AG09319 (cell line): ENCODE data around the gene KLHL3.
A peak's percentile ranks its signal among the peaks of the same experiment; 100 is the strongest.

Experiments
- DNase-seq: peaks from one replicate; pipeline ENCODE4 v3.0.0-alpha.2; 2010; ENCODE audit warnings: low read depth; ENCODE audit errors: extremely low read depth
- CTCF ChIP-seq: IDR thresholded peaks from 2 replicates; pipeline ENCODE4 v1.5.1; 2011; ENCODE audit warnings: low read depth, mild to moderate bottlenecking, inconsistent platforms, low read length, moderate library complexity

Gene KLHL3

GRCh38 chr5:137592317-137592716 is 143.6 kb downstream of the KLHL3 start:
- TF ChIP-seq CTCF = no peak

DNA sequence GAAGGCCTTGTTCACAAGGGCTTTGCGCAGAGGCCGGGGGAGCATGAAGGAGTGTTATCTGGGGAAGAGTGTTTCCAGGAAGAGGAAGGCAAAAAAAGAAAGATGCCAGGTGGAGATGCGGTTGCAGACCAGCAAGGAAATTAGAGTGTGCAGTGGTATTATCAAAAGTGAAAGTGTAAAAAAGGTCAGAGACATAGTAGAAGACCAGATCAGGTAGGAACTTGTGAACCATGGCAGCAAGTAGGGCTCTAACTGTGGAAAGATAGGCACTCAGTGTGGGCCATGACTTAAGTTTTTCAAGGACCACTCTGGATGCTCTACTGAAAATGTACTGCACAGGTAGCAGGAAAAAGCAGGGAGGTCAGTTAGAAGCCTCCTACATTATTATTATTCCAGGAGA is 146.7 kb downstream of the KLHL3 start:
- TF ChIP-seq CTCF = no peak
- DNase-seq = no peak

More at GRCh38 chr5:137592317-137592716, 143.6 kb downstream of the KLHL3 start:
- no peak for DNase-seq

DNA sequence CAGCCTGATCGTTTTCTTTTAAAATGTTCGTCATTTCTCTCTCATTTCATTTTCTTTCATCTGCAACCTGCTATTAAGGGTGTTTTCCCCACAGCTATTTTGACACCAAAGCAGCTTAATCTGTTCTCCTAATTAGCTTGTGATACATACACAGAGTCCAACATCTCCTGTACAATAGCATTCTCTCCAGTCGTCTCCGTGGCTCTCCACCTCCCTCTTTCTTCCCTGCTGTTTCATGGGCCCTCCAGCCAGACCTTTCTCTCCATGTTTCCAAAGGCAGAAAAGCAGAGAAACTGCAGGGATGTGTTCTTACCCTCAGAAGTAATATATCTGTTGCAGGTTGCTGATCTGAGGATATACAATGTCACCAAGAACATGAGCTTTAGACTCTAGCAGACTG is 148.0 kb downstream of the KLHL3 start:
- DNase-seq = no peak
- no peak for TF ChIP-seq CTCF

DNA sequence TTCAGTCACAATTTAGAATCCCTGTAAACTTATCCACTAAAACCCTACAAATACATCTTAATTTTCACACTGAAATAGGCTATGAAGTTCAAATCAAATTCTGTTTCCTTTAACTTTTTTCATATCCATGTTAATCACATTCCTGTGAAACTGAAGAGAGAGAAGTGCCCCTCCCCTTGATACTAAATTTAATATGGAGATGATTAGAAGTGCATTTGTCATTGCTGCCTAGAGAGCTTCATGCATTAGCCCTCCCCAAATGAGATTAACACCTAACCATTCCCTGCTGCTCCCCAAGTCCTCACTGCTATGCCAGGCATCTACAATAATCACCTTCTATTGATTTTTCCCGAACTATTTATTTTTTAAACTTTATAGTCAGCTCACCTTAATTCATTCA is 151.6 kb downstream of the KLHL3 start:
- no peak for TF ChIP-seq CTCF
- DNase-seq = no peak

- TF ChIP-seq CTCF = no peak
- no peak for DNase-seq
These were observed 152.8 kb downstream of the KLHL3 start for GRCh38 chr5:137583129-137583528.

DNA sequence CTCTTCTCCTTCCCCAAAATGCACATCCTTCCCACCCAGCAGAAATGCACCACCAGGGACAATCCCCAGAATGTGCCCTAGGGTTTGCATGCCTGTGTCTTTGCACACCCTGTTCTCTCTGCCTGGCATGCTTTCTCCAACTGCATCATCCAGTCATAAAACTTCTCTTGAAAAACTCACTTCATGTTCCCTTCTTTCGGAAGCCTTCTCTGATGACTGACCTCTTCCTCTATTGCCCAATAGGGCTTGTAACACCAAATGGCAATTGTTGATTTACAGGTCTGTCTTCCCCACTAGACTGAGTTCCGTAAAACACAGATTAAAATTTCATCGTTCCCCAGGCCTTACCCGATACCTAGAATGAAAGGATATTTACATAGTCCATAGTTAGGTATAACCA is 153.7 kb downstream of the KLHL3 start:
- TF ChIP-seq CTCF = no peak
- DNase-seq = no peak

- DNase-seq = no peak
- TF ChIP-seq CTCF = no peak
These were observed 154.1 kb downstream of the KLHL3 start for GRCh38 chr5:137581776-137582175.

- TF ChIP-seq CTCF = peak; percentile 17
- no peak for DNase-seq
These were observed 155.9 kb downstream of the KLHL3 start for GRCh38 chr5:137580030-137580429.
